C4-2B (cell line): ENCODE measurements around the gene XXYLT1.

ENCODE experiments used
- CTCF ChIP-seq: fragments of 450-650 bp; conservative IDR thresholded peaks from 2 replicates; pipeline ENCODE4 v1.5.1; 2017; ENCODE audit warnings: mild to moderate bottlenecking
- ZFX ChIP-seq: fragments of 450-650 bp; IDR thresholded peaks from 2 replicates; pipeline ENCODE4 v1.6.1; 2017

DNA sequence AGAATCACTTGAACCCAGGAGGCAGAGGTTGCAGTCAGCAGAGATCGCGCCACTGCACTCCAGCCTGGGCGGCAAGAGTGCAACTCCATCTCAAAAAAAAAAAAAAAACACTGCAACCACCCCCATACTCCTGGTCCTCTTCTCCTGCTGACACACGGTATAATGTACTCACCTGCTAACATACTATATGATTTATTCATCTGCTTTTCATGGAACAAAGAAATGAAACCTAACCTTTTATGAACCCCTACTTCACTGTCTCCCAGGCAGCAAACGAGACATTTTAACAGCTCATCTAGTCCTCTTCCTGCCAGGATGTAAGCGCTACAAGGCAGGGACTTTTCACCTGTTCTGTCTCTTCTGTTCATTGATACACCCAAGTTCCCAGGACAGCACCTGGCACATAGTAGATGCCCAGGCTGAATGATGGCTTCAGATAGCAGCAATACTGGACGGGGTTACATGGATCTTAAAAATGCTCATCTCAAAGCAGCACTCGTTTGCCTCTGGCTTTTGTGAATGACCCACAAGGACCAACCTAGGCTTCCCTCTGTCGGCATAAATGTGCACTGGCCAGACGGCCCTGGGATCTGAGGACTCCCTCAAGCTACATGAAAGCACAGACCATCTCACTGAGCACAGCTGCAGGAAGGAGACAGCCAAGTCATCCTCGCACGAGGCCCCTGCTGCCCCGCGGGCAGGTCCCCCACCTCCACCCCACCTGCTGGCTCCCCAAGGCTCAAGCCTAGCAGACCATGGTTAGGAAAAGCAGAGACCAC lies 20.3 kb downstream of the XXYLT1 start:
- TF ChIP-seq CTCF: no peak
- no peak for TF ChIP-seq ZFX
